ENCODE measurements around the gene SPC24. TPM values are rescaled to one million over a fixed set of nuclear protein-coding genes. Genes with fewer than 3 reads are reported as not detected.

SPC24 gene, protein sequence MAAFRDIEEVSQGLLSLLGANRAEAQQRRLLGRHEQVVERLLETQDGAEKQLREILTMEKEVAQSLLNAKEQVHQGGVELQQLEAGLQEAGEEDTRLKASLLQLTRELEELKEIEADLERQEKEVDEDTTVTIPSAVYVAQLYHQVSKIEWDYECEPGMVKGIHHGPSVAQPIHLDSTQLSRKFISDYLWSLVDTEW
- 120 and 143 TPM in 2 replicates for total RNA-seq (2014; rRNA removed; shearing (Covaris generic))

DNA sequence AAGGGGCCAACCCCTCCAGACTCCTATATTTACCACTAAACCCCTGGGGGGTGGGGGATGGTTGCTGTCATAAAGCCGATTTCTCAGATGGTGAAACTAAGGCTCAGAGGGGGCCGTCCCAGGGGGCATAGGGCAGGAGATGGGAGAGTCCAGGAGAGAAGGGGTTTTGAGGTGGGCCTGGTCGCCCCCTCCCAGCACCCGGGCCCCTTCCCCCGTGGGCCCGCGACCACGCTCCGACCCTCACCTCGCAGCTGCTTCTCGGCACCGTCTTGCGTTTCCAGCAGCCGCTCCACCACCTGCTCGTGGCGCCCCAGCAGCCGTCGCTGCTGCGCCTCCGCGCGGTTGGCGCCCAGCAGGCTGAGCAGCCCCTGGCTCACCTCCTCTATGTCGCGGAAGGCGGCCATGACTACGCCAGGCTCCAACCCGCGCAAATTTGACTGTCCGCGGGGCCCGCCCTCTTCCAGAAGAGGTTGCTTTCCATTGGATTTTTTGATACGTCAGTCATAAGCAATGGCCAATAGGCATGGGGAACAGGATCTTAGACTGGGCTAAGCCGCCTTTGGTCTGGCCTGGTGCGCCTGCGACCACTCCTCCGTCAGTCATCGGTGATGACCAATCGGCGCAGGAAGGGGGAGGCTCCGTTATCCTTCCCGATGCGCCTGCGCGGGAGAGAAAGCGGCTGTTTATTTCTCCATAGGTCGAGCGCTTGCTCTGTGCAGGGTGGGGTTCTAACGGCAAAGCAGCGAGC lies at the start of gene SPC24:
Gene SPC24 (minus strand): TSS at position 410 of the 748 bp plus-strand sequence. CDS start 6 bp downstream, at position 404.
- H3K4me3 ChIP-seq: peak within 1 kb of the TSS; percentile 82
- peaks cover 47% of the 10 kb centered on the region for H3K36me3 ChIP-seq
- H3K27ac ChIP-seq: peak within 1 kb of the TSS; percentile 74
- no peaks in the 10 kb centered on the region; the same call in 1 of the 2 replicates for H3K9me3 ChIP-seq (replicated peaks)
- peaks cover 37% of the 10 kb centered on the region for H3K4me1 ChIP-seq (replicated peaks)
- DNase-seq (ENCODE audit: low read depth in 1 of 2, low spot score in 2 of 2): peak; percentile 99
- H3K27me3 ChIP-seq (replicated peaks): no peaks in the 10 kb centered on the region

GRCh38 chr19:11204943-11205349 lies 49.4 kb upstream of the SPC24 start:
- Histone ChIP-seq H3K9me3 (replicated peaks) (no peaks in the 10 kb centered on the region), H3K4me1 (replicated peaks) (peaks cover 24% of the 10 kb centered on the region), H3K4me3 (no peak overlapping the region), H3K36me3 (0 out of 2 replicates have a peak, but pooled peaks cover 2% of the 10 kb centered on the region), H3K27me3 (replicated peaks) (no peaks in the 10 kb centered on the region), H3K27ac (no peak overlapping the region)
- DNase-seq (ENCODE audit: low read depth in 1 of 2, low spot score in 2 of 2): no peak

DNA sequence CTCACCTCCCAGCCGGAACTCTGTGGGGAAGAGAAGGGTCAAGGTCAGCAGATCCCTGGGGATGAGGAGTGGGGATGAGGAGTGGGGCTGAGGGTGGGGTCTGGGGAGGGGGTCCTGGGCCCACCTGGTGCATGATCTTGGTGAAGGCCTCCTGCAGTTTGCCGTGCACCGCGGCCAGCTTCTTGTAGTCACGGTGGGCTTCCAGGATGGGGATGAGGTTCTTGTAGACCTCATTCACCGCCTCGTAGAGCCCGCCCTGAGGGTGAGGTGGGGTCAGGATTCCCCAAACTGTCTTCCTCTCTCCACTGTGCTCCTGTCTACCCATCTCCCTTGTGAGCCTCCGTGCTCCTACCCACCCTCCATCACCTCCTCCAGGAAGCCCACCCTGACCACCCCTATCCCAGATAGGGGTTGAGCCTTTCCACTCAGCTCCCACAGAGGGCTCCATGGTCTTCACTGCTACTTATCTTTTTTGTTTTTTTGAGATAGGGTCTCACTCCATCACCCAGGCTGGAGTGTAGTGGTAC lies 48.6 kb upstream of the SPC24 start:
- Histone ChIP-seq H3K4me1 (replicated peaks) (peaks cover 27% of the 10 kb centered on the region), H3K4me3 (no peak overlapping the region), H3K36me3 (0 out of 2 replicates have a peak, but pooled peaks cover 5% of the 10 kb centered on the region), H3K27ac (no peak overlapping the region), H3K9me3 (replicated peaks) (no peaks in the 10 kb centered on the region), H3K27me3 (replicated peaks) (no peaks in the 10 kb centered on the region)
- DNase-seq (ENCODE audit: low read depth in 1 of 2, low spot score in 2 of 2): no peak

DNA sequence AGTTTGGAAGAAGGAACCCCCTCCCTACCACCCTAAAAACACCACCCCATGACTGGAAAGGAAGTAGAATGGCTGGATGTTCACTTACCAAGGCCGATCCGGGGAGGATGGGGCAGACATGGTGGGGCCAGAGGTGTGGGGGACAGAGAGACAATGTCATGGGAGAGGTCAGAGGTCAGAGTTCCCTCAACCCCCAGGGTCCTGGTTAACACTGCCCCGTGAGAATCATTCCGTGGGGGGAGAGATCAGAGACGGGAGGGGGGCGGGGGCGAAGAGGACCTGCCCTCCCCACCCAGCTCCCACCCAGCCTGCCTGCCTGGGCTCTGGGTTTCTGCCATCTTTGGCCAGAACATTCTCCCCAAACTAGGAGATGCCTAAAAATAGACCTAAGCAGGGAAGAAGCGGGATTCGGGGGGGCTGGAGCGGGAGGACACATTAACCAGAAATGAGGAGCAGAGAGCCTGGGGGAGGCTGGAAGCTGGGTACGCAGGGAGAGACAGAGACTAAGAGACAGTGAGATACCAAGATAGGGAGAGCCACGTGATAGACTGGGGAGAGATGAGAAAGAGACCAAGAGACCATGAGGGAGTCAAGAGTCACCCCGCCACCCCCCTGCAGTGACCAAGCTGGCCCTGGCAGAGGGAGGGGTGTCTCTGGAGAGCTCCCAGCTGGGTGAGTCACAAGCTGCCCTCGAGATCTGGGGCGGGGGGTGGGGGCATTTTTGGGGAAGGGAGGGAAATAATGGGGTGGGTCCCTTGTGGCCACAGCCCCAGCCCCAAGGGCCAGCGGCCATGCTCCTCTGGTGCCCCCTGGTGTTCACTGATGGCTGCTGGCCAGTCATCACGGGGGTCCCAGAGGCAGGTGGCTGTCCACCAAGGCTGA lies 47.9 kb upstream of the SPC24 start:
- Histone ChIP-seq H3K27me3 (replicated peaks) (no peaks in the 10 kb centered on the region), H3K4me1 (replicated peaks) (peaks cover 34% of the 10 kb centered on the region), H3K4me3 (no peak overlapping the region), H3K9me3 (replicated peaks) (no peaks in the 10 kb centered on the region), H3K27ac (peak overlapping the region; percentile 90), H3K36me3 (0 out of 2 replicates have a peak, but pooled peaks cover 5% of the 10 kb centered on the region)
- peak; percentile 93 to 97 for DNase-seq (ENCODE audit: low read depth in 1 of 2, low spot score in 2 of 2)

DNA sequence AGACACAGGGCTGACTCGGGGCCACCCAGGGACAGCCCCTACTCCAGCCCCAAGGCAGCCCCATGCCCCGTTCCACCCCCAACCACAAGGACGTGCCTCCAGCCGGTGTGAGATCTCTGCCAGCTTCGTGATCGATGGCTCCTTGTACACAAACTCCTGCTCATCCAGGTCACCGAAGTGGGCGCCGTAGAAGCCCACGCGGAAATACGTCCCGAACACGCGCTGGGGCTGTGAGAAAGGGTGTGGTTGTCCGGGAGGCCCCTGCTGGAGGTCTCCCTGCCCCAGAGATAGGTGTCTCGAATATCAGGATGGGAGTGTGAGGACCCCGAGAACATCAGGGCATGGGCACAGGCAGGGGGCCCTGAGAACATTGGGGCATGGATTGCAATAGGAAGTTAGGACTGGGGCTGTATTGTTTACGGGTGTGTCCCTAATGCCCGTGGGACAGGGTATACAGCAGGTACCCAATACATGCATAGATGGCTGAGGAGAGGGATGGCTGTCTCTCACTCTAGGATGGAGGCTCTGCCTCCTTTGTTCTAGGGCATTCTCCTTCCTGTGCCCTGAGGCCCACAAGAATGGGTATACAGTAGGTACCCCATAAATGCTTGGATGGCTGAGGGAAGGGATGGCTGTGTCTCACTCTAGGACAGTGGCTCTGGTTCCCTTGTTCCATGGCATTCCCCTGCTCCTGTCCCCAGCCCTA lies 47.1 kb upstream of the SPC24 start:
- Histone ChIP-seq H3K4me1 (replicated peaks) (peaks cover 42% of the 10 kb centered on the region), H3K4me3 (no peak overlapping the region), H3K27ac (peak overlapping the region; percentile 90), H3K9me3 (replicated peaks) (no peaks in the 10 kb centered on the region), H3K27me3 (replicated peaks) (no peaks in the 10 kb centered on the region), H3K36me3 (0 out of 2 replicates have a peak, but pooled peaks cover 5% of the 10 kb centered on the region)
- no peak for DNase-seq (ENCODE audit: low read depth in 1 of 2, low spot score in 2 of 2)

- Histone ChIP-seq H3K27me3 (replicated peaks) (no peaks in the 10 kb centered on the region), H3K4me3 (no peak overlapping the region), H3K4me1 (replicated peaks) (peaks cover 43% of the 10 kb centered on the region), H3K27ac (peak overlapping the region; percentile 90; the same call in 1 of the 2 replicates), H3K9me3 (replicated peaks) (no peaks in the 10 kb centered on the region), H3K36me3 (peaks cover 10% of the 10 kb centered on the region)
- no peak for DNase-seq (ENCODE audit: low read depth in 1 of 2, low spot score in 2 of 2)
Measured at GRCh38 chr19:11201791-11202190, 46.2 kb upstream of the SPC24 start.

DNA sequence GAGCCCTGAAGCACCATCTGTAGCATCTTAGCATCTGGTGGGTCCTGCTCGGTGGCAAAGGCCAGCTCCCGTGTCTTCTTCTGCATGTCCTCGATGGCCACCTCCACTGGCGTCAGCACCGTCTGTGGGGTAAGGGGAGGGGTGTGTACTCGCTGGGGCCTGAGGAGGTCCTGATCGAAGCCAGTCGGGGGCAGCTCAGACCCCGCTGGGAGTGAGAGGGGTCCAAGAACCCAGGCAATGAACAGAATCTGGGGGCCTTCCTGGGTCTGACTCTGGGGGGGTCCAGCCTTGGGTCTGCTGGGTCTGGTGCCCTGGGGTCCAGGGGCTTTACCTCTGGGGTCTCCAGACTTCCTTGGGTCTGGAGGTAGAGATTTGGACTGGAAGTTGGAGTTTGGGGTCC lies 45.3 kb upstream of the SPC24 start:
- Histone ChIP-seq H3K27me3 (replicated peaks) (no peaks in the 10 kb centered on the region), H3K4me3 (no peak overlapping the region), H3K36me3 (peaks cover 19% of the 10 kb centered on the region), H3K4me1 (replicated peaks) (peaks cover 43% of the 10 kb centered on the region), H3K9me3 (replicated peaks) (no peaks in the 10 kb centered on the region), H3K27ac (no peak overlapping the region)
- DNase-seq (ENCODE audit: low read depth in 1 of 2, low spot score in 2 of 2): no peak

- Histone ChIP-seq H3K27ac (no peak overlapping the region), H3K36me3 (peaks cover 25% of the 10 kb centered on the region), H3K4me1 (replicated peaks) (peaks cover 49% of the 10 kb centered on the region), H3K9me3 (replicated peaks) (no peaks in the 10 kb centered on the region), H3K27me3 (replicated peaks) (no peaks in the 10 kb centered on the region), H3K4me3 (no peak overlapping the region)
- DNase-seq (ENCODE audit: low read depth in 1 of 2, low spot score in 2 of 2): no peak
Measured at GRCh38 chr19:11200015-11200574, 44.5 kb upstream of the SPC24 start.

GRCh38 chr19:11199517-11199916 lies 43.9 kb upstream of the SPC24 start:
- H3K9me3 ChIP-seq (replicated peaks): no peaks in the 10 kb centered on the region
- H3K4me1 ChIP-seq (replicated peaks): peaks cover 55% of the 10 kb centered on the region
- H3K27me3 ChIP-seq (replicated peaks): no peaks in the 10 kb centered on the region
- no peak overlapping the region for H3K27ac ChIP-seq
- peaks cover 31% of the 10 kb centered on the region for H3K36me3 ChIP-seq
- no peak for DNase-seq (ENCODE audit: low read depth in 1 of 2, low spot score in 2 of 2)
- no peak overlapping the region for H3K4me3 ChIP-seq

DNA sequence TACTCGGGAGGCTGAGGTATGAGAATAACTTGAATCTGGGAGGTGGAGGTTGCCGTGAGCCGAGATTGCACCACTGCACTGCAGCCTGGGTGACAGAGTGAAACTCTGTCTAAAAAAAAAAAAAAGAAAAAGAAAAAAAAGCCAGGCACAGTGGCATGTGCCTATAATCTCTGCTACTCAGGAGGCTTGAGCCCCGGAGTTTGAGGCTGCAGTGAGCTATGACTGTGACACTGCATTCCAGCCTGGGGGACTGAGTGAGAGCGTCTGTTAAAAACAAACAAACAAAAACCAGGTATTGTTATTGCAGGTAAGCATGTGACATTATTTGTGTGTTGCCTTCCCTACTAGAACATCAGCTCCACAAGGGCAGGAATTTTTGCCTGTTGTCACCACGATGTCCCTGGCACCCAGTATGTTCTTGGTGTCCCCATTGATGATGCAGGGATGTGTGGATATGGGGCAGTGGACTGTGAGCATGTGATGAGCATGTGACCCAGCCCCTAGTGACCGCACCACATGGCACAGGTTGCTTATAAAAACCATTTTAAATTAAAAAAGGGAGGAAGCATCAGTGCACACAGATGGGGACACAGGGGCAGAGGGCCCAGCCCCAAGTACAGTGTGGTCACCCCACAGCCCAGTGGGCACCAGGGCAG lies 43.3 kb upstream of the SPC24 start:
- peaks cover 56% of the 10 kb centered on the region for H3K4me1 ChIP-seq (replicated peaks)
- H3K36me3 ChIP-seq: peaks cover 37% of the 10 kb centered on the region
- peak in 1 of 2 experiments; percentile 32 for DNase-seq (ENCODE audit: low read depth in 1 of 2, low spot score in 2 of 2)
- no peaks in the 10 kb centered on the region for H3K27me3 ChIP-seq (replicated peaks)
- no peaks in the 10 kb centered on the region for H3K9me3 ChIP-seq (replicated peaks)
- H3K27ac ChIP-seq: no peak overlapping the region
- no peak overlapping the region for H3K4me3 ChIP-seq

GRCh38 chr19:11198175-11198534 lies 42.6 kb upstream of the SPC24 start:
- DNase-seq (ENCODE audit: low read depth in 1 of 2, low spot score in 2 of 2): no peak
- no peaks in the 10 kb centered on the region for H3K27me3 ChIP-seq (replicated peaks)
- H3K36me3 ChIP-seq: peaks cover 45% of the 10 kb centered on the region
- peaks cover 58% of the 10 kb centered on the region for H3K4me1 ChIP-seq (replicated peaks)
- H3K27ac ChIP-seq: peak overlapping the region; percentile 23
- peak overlapping the region; percentile 90 for H3K4me3 ChIP-seq
- H3K9me3 ChIP-seq (replicated peaks): no peaks in the 10 kb centered on the region

All from SJSA1 (cell line).